Lower leg skin (tissue), 4 donors: ENCODE measurements around the gene TMEM254. TPM values are rescaled to one million over a fixed set of nuclear protein-coding genes. Genes with fewer than 3 reads are reported as not detected.
"Not testable (repeated sequence)": the region's sequence is repeated elsewhere in the genome, so short reads cannot be mapped to it uniquely, and the experiment has no call there.

ENCODE experiments used
- DNase-seq, 2 donors: peaks; one replicate each; pipeline ENCODE4 v3.0.0-alpha.2; 2019; ENCODE audit warnings: low spot score in 2 of 2
- H3K4me3 ChIP-seq: fragments of 200-600 bp; sonication (generic); 2 replicates; pipeline ENCODE4 v1.5.1; 2017; ENCODE audit warnings: mild to moderate bottlenecking, low read depth; ENCODE audit not compliant: poor library complexity, severe bottlenecking
- POLR2A ChIP-seq, 2 donors: fragments of 450-650 bp; IDR thresholded peaks; one replicate each; pipeline ENCODE4 v1.6.1; 2016 to 2017; ENCODE audit warnings: antibody characterized with exemption in 2 of 2, mild to moderate bottlenecking in 1 of 2, moderate library complexity in 1 of 2
- WGBS, 2 donors: methylation state at CpG; one replicate each; pipeline ENCODE4 v1.1.5; 2018; 5-methylcytosine and 5-hydroxymethylcytosine counted together
- intact Hi-C: fragments of 100-400 bp; cut with DNase I; formaldehyde crosslinking; loops from one replicate; pipeline ENCODE4 v1.15.0; 2023; ENCODE audit warnings: low total_unique reads
- total RNA-seq, 4 donors: library from RNA; depleted of rRNA; stranded (reverse); fragments of >200 nt; gene quantifications; one replicate each; pipeline ENCODE4 v1.1.0, GENCODE V29; 2016
- TF ChIP-seq, protein P1 (sequence below), 3 donors: fragments of 450-650 bp; IDR thresholded peaks; one replicate each; pipeline ENCODE4 v1.5.1; 2016; ENCODE audit warnings: antibody characterized with exemption in 3 of 3, mild to moderate bottlenecking in 3 of 3, moderate library complexity in 2 of 3

The TMEM254 gene, protein sequence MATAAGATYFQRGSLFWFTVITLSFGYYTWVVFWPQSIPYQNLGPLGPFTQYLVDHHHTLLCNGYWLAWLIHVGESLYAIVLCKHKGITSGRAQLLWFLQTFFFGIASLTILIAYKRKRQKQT
- total RNA-seq = 10 to 100 TPM; 30.9 to 74.4 (median 48.6) TPM

DNA sequence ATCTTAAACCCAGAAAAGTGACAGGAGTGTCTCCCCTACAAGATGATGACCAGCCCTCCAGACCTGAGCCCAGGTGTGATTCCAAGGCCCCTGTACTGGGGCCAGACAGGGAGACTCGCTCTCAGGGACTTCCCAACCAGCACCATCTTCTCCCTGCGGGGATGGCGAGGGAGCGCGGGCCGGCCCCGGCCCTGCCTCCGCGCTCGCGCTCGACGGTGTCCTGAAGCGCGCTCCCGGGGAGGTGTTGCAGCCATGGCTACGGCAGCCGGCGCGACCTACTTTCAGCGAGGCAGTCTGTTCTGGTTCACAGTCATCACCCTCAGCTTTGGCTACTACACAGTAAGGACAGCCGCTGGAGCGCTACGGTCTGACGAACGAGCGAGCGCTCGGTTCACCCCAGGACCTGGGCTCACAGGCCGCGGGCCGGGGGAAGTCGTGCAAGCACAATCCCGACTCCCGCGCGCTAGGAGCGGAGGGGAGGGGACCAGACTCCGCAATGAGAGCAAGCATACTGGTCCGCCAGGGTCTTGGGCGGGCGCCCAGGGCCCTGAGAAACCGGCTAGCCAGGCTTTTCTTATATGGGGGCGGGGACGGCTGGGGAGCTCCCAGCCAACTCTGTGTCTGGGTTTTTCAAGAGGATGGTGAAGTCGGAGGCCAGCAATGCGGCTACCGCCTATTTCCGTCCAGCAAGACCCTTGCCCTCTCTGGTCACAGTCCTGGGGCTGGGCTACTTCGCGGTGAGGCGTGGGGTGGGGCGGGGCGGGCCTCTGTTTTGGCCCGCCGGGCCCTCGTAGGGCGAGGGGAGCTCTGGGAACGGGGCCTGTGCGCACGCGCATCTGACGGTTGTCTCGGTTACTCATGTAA is at the start of gene TMEM254:
Gene TMEM254, plus strand, starts transcription at position 218 of the 864 bp plus-strand sequence. Its CDS starts 35 bp downstream, at position 253.
- no peak for TF ChIP-seq POLR2A (IDR thresholded peaks at IDR 0.05)
- TF ChIP-seq, protein P1, sequence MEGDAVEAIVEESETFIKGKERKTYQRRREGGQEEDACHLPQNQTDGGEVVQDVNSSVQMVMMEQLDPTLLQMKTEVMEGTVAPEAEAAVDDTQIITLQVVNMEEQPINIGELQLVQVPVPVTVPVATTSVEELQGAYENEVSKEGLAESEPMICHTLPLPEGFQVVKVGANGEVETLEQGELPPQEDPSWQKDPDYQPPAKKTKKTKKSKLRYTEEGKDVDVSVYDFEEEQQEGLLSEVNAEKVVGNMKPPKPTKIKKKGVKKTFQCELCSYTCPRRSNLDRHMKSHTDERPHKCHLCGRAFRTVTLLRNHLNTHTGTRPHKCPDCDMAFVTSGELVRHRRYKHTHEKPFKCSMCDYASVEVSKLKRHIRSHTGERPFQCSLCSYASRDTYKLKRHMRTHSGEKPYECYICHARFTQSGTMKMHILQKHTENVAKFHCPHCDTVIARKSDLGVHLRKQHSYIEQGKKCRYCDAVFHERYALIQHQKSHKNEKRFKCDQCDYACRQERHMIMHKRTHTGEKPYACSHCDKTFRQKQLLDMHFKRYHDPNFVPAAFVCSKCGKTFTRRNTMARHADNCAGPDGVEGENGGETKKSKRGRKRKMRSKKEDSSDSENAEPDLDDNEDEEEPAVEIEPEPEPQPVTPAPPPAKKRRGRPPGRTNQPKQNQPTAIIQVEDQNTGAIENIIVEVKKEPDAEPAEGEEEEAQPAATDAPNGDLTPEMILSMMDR (IDR thresholded peaks at IDR 0.05) = no peak
- H3K4me3 ChIP-seq = peak within 1 kb of the TSS; percentile 64
- intact Hi-C loops = no loop called here
- WGBS, 2 donors = 0 to 1% methylated on average over 28 to 64 of the region's 64 CpGs
- peak; percentile 88 to 98 for DNase-seq

DNA sequence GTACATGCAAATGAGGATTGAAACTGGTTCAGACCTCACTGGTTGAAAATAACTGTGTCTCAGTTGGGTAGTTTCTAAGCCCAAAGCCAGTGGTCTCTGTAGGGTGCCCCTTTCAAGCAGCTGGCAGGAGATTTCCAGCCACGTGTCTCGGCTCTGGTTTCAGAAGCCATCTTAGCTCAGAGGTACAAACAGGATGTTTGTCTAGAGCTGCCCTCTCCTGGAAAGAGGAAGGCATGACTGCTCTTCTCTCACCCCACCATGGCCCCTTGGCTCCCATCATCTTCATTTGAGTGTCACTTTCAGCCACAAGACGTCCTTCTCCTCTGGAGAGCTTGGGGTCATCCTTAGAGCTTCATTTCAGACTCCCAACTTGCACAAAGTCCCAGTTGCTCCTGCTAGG is 49.3 kb upstream of the TMEM254 start:
- H3K4me3 ChIP-seq, DNase-seq, intact Hi-C loops: not testable (repeated sequence)
- WGBS, 2 donors = 29 to 32% methylated on average over 3 of the region's 3 CpGs

DNA sequence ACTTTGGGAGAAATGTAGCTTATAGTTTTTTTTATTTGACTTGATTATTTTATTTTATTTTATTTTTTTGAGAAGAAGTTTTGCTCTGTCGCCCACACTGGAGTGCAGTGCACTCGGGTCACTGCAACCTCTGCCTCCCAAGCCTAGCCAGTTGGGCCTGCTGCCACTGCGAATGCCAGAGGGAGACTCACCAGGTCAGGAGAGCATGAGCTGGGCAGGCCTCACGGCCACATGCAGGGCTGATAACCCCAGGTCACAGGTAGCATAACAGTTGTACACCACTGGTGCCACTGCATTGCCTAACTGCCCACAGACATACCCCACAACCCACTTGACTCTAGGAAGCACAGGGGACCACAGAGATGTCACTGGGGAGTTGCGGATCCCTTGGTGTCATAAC is 48.6 kb upstream of the TMEM254 start:
- DNase-seq, intact Hi-C loops, H3K4me3 ChIP-seq: not testable (repeated sequence)
- WGBS, 2 donors = 67 to 81% methylated on average over 5 of the region's 5 CpGs

DNA sequence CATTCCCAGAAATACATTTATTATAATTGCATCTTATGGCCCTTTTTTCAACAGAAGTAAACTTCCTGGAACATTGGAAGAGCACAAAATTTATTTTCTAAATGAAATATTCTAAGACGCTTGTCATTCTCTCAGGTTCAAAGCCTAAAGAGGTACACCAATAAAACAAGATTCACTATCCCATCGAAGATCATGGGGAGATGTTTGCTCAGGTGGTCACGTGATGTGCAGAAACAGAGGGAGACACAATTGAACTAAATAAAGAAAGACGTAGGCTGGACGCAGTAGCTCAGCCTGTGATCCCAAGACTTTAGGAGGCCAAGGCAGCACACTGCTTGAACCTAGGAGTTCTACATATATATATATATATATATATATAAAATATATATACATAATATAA is 46.0 kb upstream of the TMEM254 start:
- TF ChIP-seq POLR2A (IDR thresholded peaks at IDR 0.05) = no peak
- TF ChIP-seq, protein P1 (IDR thresholded peaks at IDR 0.05) = no peak
- DNase-seq = no peak
- intact Hi-C loops = no loop called here
- no peak overlapping the region for H3K4me3 ChIP-seq
- 94 to 97% methylated on average over 5 of the region's 5 CpGs for WGBS, 2 donors

DNA sequence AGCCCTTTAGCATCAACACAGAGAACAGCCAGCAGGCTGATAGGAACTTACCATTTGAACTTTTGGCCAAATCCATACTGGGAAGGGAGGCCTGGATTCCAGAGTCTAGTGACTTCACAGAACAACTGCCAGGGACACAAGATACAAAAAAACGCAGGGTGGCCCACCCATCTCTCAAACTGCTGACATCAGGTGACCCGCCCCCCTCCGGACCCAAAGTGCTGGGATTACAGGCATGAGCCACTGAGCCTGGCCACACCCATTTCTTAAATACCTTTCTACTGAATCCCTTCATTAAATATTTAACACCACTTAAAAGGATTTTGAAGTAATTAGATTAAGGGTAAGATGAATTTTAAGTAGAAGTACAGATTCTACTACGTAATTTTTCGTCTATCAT is 43.7 kb upstream of the TMEM254 start:
- DNase-seq, intact Hi-C loops, H3K4me3 ChIP-seq: not testable (repeated sequence)
- 68% methylated on average over 5 of the region's 5 CpGs for WGBS, 2 donors

DNA sequence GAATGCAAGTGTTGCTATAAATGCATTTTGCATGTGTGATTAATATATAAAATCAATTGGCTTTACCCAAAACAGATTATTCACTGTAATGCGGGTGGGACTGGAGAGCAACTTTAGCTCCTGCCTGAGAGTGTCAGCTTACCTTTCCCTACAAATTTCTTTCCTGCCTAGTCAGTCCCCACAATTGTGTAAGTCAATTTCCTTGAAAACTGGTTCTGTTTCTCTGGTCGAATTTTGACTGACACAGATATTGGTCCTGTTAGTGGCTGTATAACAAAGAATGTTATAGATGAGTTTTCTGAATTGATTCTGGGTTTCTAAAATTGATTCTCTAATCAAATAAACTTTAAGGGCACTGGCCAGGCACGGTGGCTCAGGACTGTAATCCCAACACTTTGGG is 43.0 kb upstream of the TMEM254 start:
- DNase-seq, H3K4me3 ChIP-seq, intact Hi-C loops: not testable (repeated sequence)
- 78 to 87% methylated on average over 3 of the region's 3 CpGs for WGBS, 2 donors

DNA sequence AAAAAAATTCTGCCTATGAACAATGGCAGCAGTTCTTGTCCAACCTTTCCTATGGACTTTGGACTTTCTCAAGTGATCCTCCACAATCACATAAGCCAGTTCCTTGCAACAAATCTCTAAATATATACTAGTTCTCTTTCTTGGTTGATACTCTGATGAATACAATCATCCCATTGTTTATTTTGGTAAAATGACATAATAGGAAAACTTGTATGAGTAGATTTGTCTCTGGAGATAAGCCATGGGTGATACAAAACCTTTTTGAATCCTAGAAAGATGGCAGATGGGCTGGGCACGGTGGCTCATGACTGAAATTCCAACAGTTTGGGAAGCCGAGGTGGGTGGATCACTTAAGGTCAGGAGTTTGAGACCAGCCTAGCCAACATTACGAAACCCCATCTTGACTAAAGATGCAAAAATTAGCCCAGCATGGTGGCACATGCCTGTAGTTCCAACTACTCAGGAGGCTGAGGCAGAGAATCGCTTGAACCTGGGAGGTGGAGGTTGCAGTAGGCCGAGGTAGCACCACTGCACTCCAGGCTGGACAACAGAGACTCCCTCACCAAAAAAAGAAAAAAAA is 41.5 kb upstream of the TMEM254 start:
- 82 to 90% methylated on average over 5 of the region's 5 CpGs for WGBS, 2 donors
- intact Hi-C loops, DNase-seq, H3K4me3 ChIP-seq: not testable (repeated sequence)

DNA sequence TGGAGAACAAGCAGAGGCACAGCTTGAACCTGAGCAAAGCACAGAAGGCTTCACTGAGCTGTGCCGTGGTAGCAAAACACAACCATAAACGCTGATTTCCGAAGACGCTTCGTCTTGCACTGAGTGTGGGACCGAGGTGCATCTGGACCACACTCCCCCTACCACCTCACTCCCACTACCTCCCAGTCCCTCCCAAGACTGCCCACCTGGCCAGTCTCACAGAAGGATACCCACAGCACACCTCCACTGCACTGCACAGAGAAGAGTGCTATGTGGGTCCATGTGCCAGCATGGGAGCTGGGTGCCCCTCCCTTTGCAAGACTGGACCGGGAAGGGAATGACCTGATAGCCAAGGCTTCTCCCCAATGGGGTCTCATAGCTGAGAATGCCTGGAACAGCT is 40.2 kb upstream of the TMEM254 start:
- WGBS, 2 donors = 100% methylated on average over 1 of the region's 7 CpGs; no CpG with 5 or more reads in 1 of the 2 donors
- DNase-seq, H3K4me3 ChIP-seq, intact Hi-C loops: not testable (repeated sequence)
